ENCODE data around the gene DDX11.
"Not testable (repeated sequence)": the region's sequence is repeated elsewhere in the genome, so short reads cannot be mapped to it uniquely, and the experiment has no call there.

Gene DDX11

GRCh38 chr12:31074333-31074874 is 744 bp downstream of the DDX11 start:
- Histone ChIP-seq H3K4me2 (ENCODE audit: low read depth, low read length) (peak overlapping the region; percentile 91), H3K79me2 (ENCODE audit: low read length) (peaks cover 51% of the 10 kb centered on the region), H3K9ac (ENCODE audit: low read length) (peak overlapping the region; percentile 91), H3F3A (ENCODE audit: insufficient read depth, low read length) (peaks cover 13% of the 10 kb centered on the region), H3K4me1 (ENCODE audit: low read length) (peaks cover 11% of the 10 kb centered on the region; the same call in 1 of the 2 replicates), H2AFZ (ENCODE audit: low read length) (peak overlapping the region; percentile 51; the same call in 1 of the 2 replicates), H3K4me3 (ENCODE audit: low read length) (peak overlapping the region; percentile 80), H3K27ac (ENCODE audit: low read length) (peak overlapping the region; percentile 92)
- TF ChIP-seq, protein P1, sequence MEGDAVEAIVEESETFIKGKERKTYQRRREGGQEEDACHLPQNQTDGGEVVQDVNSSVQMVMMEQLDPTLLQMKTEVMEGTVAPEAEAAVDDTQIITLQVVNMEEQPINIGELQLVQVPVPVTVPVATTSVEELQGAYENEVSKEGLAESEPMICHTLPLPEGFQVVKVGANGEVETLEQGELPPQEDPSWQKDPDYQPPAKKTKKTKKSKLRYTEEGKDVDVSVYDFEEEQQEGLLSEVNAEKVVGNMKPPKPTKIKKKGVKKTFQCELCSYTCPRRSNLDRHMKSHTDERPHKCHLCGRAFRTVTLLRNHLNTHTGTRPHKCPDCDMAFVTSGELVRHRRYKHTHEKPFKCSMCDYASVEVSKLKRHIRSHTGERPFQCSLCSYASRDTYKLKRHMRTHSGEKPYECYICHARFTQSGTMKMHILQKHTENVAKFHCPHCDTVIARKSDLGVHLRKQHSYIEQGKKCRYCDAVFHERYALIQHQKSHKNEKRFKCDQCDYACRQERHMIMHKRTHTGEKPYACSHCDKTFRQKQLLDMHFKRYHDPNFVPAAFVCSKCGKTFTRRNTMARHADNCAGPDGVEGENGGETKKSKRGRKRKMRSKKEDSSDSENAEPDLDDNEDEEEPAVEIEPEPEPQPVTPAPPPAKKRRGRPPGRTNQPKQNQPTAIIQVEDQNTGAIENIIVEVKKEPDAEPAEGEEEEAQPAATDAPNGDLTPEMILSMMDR (IDR thresholded peaks at IDR 0.05; ENCODE audit: low read length) = peak; percentile 35
- DNase-seq = peak; percentile 54
- H3K9me3 ChIP-seq (replicated peaks; ENCODE audit: insufficient read depth, low read length); H3K9me2 ChIP-seq (replicated peaks; ENCODE audit: insufficient read depth, low read length); H3K27me3 ChIP-seq (replicated peaks; ENCODE audit: insufficient read depth, low read length); H3K36me3 ChIP-seq (replicated peaks; ENCODE audit: insufficient read depth, low read length); H4K20me1 ChIP-seq (ENCODE audit: insufficient read depth, low read length): not testable (repeated sequence)

GRCh38 chr12:31076150-31076549 is 2.5 kb downstream of the DDX11 start:
- H3K27me3 ChIP-seq (replicated peaks; ENCODE audit: insufficient read depth, low read length); H3K36me3 ChIP-seq (replicated peaks; ENCODE audit: insufficient read depth, low read length); H2AFZ ChIP-seq (ENCODE audit: low read length); H3K9me2 ChIP-seq (replicated peaks; ENCODE audit: insufficient read depth, low read length); H4K20me1 ChIP-seq (ENCODE audit: insufficient read depth, low read length); H3K9me3 ChIP-seq (replicated peaks; ENCODE audit: insufficient read depth, low read length): not testable (repeated sequence)
- peaks cover 60% of the 10 kb centered on the region for H3K79me2 ChIP-seq (ENCODE audit: low read length)
- H3K4me2 ChIP-seq (ENCODE audit: low read depth, low read length) = peak overlapping the region; percentile 45; the same call in 1 of the 2 replicates
- peak overlapping the region; percentile 28; the same call in 1 of the 2 replicates for H3K9ac ChIP-seq (ENCODE audit: low read length)
- peaks cover 11% of the 10 kb centered on the region; the same call in 1 of the 2 replicates for H3K4me1 ChIP-seq (ENCODE audit: low read length)
- peaks cover 13% of the 10 kb centered on the region for H3F3A ChIP-seq (ENCODE audit: insufficient read depth, low read length)
- peak overlapping the region; percentile 25; the same call in 1 of the 2 replicates for H3K4me3 ChIP-seq (ENCODE audit: low read length)
- peak; percentile 51 for DNase-seq
- H3K27ac ChIP-seq (ENCODE audit: low read length) = peak overlapping the region; percentile 60; the same call in 1 of the 2 replicates

DNA sequence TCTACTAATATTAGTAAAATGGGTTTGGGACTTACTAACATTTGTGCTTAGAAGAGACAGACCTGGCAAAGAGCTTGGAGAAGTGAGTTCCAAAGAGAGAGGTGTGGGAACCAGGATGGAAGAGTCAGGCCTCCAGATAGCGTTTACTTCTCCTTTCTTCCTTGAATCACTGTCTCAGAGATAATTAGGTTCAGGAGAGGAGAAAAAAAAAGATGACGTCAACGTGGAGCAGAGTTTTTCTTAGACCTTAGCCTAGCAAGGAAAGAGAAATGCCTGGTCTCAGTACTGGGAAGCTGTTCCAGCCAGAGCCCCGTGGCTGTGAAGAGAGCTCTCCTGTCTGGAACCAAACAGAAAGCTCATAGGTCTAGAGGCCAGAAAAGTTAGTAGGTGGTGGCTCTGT is 3.4 kb downstream of the DDX11 start:
- H3K9ac ChIP-seq (ENCODE audit: low read length) = not testable (repeated sequence)

DNA sequence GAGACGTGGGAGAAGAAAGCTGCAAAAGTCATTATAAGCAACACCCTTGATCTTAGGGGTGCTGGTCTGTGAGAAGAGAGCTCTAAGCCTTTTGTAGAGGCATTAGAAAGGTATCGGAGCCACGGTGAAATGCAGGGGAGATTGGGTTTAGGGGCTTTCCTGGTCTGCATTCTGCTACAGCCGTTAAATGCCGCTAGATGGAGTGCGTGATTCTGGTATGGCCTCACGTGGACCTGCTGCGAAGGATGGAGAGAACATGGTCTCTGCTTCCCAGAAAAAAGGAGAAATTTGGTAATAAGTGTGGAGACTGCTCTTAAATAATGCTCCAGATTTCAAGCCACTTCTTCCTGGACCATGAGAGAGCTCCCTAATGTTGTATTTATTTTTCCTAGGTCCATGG is 4.3 kb downstream of the DDX11 start:
- H3K79me2 ChIP-seq (ENCODE audit: low read length) = peaks cover 56% of the 10 kb centered on the region
- H3K4me2 ChIP-seq (ENCODE audit: low read depth, low read length); H3K27ac ChIP-seq (ENCODE audit: low read length); H3F3A ChIP-seq (ENCODE audit: insufficient read depth, low read length); DNase-seq; H3K27me3 ChIP-seq (replicated peaks; ENCODE audit: insufficient read depth, low read length); H3K36me3 ChIP-seq (replicated peaks; ENCODE audit: insufficient read depth, low read length); H3K9me3 ChIP-seq (replicated peaks; ENCODE audit: insufficient read depth, low read length); H3K9ac ChIP-seq (ENCODE audit: low read length); H2AFZ ChIP-seq (ENCODE audit: low read length); H4K20me1 ChIP-seq (ENCODE audit: insufficient read depth, low read length); H3K4me1 ChIP-seq (ENCODE audit: low read length); H3K9me2 ChIP-seq (replicated peaks; ENCODE audit: insufficient read depth, low read length); H3K4me3 ChIP-seq (ENCODE audit: low read length): not testable (repeated sequence)

More for the DNA sequence above, 3.4 kb downstream of the DDX11 start:
- not testable (repeated sequence) for H3K9me3 ChIP-seq (replicated peaks; ENCODE audit: insufficient read depth, low read length); H3K27ac ChIP-seq (ENCODE audit: low read length); H3K4me3 ChIP-seq (ENCODE audit: low read length); H3K4me2 ChIP-seq (ENCODE audit: low read depth, low read length); H3K36me3 ChIP-seq (replicated peaks; ENCODE audit: insufficient read depth, low read length); H3K9me2 ChIP-seq (replicated peaks; ENCODE audit: insufficient read depth, low read length); H2AFZ ChIP-seq (ENCODE audit: low read length); H4K20me1 ChIP-seq (ENCODE audit: insufficient read depth, low read length); DNase-seq; H3K27me3 ChIP-seq (replicated peaks; ENCODE audit: insufficient read depth, low read length)
- Histone ChIP-seq H3F3A (ENCODE audit: insufficient read depth, low read length) (peaks cover 13% of the 10 kb centered on the region), H3K4me1 (ENCODE audit: low read length) (peaks cover 11% of the 10 kb centered on the region; the same call in 1 of the 2 replicates), H3K79me2 (ENCODE audit: low read length) (peaks cover 61% of the 10 kb centered on the region)

GRCh38 chr12:31079421-31079820 is 5.8 kb downstream of the DDX11 start:
- H3K4me2 ChIP-seq (ENCODE audit: low read depth, low read length); H3K9me2 ChIP-seq (replicated peaks; ENCODE audit: insufficient read depth, low read length); H3K9me3 ChIP-seq (replicated peaks; ENCODE audit: insufficient read depth, low read length); H2AFZ ChIP-seq (ENCODE audit: low read length); H4K20me1 ChIP-seq (ENCODE audit: insufficient read depth, low read length); DNase-seq; H3K4me1 ChIP-seq (ENCODE audit: low read length); H3K4me3 ChIP-seq (ENCODE audit: low read length); H3F3A ChIP-seq (ENCODE audit: insufficient read depth, low read length); H3K27me3 ChIP-seq (replicated peaks; ENCODE audit: insufficient read depth, low read length); H3K36me3 ChIP-seq (replicated peaks; ENCODE audit: insufficient read depth, low read length); H3K9ac ChIP-seq (ENCODE audit: low read length); H3K27ac ChIP-seq (ENCODE audit: low read length): not testable (repeated sequence)
- peaks cover 62% of the 10 kb centered on the region for H3K79me2 ChIP-seq (ENCODE audit: low read length)

DNA sequence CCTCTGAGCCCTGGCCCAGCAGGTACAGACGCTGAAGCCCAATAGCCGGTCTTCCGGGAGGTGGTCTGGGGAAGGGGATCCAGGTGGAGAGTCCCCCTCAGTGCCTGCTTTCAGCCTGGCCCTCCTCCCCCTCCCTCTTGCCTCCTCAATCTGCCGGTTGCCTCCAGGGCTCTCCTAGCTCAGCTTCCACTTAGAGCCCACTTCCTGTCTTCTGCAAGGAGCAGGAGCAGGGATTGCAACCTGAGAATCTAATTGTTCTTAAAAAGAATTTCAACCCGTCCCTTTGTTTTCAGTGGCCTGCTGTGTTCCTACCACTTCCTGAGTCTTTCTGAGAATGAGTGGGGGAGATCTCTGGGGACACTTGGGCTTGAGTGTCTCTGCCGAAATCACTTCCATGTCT is 6.6 kb downstream of the DDX11 start:
- H3F3A ChIP-seq (ENCODE audit: insufficient read depth, low read length); H3K36me3 ChIP-seq (replicated peaks; ENCODE audit: insufficient read depth, low read length); H2AFZ ChIP-seq (ENCODE audit: low read length); H3K9ac ChIP-seq (ENCODE audit: low read length); H3K4me2 ChIP-seq (ENCODE audit: low read depth, low read length); H4K20me1 ChIP-seq (ENCODE audit: insufficient read depth, low read length); H3K4me1 ChIP-seq (ENCODE audit: low read length); H3K27ac ChIP-seq (ENCODE audit: low read length); DNase-seq; H3K9me3 ChIP-seq (replicated peaks; ENCODE audit: insufficient read depth, low read length); H3K27me3 ChIP-seq (replicated peaks; ENCODE audit: insufficient read depth, low read length); H3K9me2 ChIP-seq (replicated peaks; ENCODE audit: insufficient read depth, low read length); H3K4me3 ChIP-seq (ENCODE audit: low read length): not testable (repeated sequence)
- peaks cover 56% of the 10 kb centered on the region for H3K79me2 ChIP-seq (ENCODE audit: low read length)

DNA sequence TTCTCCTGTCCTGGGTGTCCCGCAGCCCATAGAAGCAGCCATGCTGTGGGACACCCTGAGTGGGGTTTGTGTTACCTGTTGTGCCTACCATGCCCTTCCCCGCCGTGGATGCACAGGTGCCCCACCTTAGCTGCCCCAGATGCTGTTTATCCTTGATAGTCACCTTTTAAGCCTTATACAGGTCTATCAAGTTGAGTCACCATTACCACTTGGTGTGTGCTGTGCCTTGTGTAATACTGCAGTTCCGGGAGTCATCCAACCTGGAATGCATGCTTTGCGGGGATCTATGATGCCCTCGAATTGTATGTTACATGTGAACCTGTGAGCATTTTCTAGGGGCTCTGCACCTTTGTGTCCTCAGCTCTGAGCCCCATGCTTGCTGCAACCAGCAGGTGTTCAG is 7.6 kb downstream of the DDX11 start:
- H3K9me3 ChIP-seq (replicated peaks; ENCODE audit: insufficient read depth, low read length); H3K4me2 ChIP-seq (ENCODE audit: low read depth, low read length); H3K9me2 ChIP-seq (replicated peaks; ENCODE audit: insufficient read depth, low read length); DNase-seq; H3F3A ChIP-seq (ENCODE audit: insufficient read depth, low read length); H3K27ac ChIP-seq (ENCODE audit: low read length); H3K4me1 ChIP-seq (ENCODE audit: low read length); H3K4me3 ChIP-seq (ENCODE audit: low read length); H3K9ac ChIP-seq (ENCODE audit: low read length); H4K20me1 ChIP-seq (ENCODE audit: insufficient read depth, low read length); H2AFZ ChIP-seq (ENCODE audit: low read length); H3K36me3 ChIP-seq (replicated peaks; ENCODE audit: insufficient read depth, low read length); H3K27me3 ChIP-seq (replicated peaks; ENCODE audit: insufficient read depth, low read length): not testable (repeated sequence)
- peaks cover 48% of the 10 kb centered on the region for H3K79me2 ChIP-seq (ENCODE audit: low read length)

Data from MM.1S (cell line).